ENCODE results near the gene TWF2.

Gene TWF2

DNA sequence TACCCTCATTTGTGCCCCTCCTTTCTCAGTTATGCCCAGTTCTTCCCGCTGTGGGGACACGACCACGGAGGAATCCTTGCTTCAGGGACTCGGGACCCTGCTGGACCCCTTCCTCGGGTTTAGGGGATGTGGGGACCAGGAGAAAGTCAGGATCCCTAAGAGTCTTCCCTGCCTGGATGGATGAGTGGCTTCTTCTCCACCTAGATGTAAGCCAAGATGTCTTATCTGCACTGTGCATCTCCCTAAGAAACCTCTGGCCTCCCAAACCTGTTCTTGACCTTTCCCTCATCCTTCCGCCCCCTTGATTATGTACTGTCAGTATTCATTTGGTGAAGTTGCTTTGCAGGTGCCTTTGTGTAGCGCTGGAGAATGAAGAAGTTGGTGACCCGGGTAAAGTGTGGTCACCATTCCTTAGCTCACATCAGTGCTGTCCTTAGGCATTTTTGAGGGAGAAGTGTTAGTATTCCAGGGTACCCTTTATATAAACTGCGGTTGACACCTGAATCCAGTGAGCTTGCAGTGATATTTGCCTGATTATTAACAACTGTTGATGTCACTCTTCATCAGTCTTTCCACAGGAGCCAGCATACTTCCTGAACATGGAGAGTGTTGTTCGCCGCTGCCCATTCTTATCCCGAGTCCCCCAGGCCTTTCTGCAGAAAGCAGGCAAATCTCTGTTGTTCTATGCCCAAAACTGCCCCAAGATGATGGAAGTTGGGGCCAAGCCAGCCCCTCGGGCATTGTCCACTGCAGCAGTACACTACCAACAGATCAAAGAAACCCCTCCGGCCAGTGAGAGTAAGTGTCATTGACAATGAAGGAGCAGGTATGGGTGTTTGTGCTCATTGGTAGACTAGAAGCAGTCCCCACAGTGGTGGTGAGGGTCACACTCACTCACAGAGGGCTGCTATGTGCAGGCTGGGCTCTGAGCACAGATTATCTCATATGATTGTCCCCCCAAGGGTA, 40.0 kb downstream of the TWF2 start:
- no peak for DNase-seq

DNA sequence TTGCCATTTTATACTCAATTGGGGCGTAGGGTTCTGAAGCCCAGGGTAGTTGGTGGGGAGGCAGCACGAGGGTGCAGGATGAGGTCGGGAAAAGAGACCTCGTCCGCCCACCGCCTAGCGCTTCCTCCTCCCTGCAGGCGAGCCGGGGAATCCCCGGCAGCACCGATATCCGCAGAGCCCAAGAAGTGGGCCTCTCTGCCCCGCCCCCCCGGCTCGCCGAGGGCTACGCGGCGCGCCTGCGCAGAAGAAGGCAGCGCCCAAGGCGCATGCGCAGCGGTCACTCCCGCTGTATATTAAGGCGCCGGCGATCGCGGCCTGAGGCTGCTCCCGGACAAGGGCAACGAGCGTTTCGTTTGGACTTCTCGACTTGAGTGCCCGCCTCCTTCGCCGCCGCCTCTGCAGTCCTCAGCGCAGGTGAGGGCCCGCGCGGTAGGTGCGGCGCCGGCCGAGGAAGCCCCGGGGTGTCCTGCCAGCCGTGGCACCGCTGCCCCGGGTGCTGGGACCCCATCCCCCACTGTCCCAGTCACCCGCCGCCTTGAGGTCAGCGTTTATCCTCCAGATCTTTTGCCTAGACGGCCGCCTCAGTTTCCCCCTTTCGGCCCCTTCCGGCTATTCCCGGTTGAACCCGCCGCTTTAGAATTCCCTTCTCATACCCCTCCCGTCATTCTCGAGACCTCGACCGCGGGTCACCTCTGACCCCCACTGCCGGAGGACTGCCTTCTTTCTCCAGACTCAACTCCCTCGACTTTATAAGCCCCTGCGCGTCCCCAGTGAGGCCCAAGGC, 40.9 kb downstream of the TWF2 start, which contains the start of gene ALAS1:
Gene ALAS1, plus strand, starts transcription at position 319 of the 784 bp plus-strand sequence. CDS start 1,082 bp downstream, outside the sequence.
- DNase-seq = peak; percentile 95

DNA sequence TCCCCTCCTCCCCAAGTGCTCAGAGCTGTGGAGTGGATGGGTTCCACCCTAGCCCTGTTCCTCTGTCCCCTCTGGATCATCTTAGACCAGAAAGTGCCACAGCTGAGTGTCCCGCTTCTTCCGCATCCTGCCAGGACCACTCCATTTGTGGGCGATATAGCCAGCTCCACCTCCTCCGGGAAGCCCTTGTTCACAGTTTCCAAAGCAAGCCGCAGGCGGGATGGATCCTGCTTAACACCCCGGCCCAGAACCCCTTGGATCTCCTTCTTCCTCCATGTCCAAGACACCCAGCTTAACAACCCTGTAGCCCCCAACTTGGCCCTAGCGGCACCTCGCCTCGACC, 41.5 kb downstream of the TWF2 start:
- DNase-seq = no peak

DNA sequence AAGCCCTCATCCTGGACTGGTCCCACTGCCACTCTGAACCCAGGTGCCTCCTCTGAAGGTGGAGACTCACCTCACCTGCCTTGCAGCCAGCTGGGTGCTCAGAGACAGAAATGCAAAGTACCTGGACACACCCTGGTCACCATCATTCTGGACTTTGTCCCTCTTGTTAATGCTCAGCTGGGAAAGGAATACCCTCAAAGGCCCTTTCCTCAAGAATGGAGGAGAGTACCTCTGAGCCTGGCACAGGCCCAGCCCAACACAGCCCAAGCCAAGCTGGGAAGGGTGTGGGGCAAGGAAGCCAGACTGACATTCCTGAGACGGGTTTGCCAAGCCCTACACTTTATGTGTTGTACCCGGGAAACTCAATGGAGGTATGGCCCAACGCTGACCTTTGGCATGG, 42.0 kb downstream of the TWF2 start:
- DNase-seq = no peak

DNA sequence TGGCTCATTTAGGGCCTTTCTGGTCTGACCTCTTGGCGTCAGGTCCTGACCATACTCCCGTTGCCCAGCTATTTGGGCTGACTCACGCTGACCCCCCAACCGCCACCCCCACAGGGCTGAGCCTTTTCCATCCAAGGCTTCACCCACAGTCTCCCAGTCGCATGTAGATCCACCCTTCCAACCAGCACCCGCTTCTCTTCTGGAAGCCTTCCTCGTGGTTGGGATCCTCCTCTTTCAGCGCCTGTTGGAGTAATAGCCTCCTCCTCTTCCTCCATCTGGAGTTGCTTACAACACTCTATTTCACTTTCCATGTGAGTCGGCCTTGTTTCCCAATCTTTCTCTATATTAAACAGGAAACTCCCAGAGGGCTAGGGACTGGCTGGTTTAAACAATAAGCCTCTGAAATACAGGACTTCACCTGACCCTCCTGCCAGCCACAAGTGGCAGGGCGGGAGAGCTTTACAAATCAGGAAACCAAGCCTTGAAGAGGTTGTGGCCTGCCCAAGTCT, 43.1 kb downstream of the TWF2 start:
- no peak for DNase-seq

DNA sequence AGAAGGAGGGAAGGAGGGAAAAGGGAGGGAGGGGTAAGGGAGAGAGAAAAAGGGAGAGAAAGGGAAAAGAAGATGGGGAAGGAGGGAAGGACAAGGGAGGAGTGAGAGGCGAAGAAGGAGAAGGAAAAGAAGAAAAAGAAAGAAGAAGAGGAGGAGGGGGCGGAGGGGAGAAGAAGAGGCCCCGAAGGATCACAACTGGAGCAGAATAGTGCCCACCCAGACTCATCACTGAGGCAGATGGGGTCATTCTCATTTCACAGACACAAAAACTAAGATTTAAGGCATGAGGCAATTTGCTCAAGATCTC, 43.7 kb downstream of the TWF2 start:
- no peak for DNase-seq

DNA sequence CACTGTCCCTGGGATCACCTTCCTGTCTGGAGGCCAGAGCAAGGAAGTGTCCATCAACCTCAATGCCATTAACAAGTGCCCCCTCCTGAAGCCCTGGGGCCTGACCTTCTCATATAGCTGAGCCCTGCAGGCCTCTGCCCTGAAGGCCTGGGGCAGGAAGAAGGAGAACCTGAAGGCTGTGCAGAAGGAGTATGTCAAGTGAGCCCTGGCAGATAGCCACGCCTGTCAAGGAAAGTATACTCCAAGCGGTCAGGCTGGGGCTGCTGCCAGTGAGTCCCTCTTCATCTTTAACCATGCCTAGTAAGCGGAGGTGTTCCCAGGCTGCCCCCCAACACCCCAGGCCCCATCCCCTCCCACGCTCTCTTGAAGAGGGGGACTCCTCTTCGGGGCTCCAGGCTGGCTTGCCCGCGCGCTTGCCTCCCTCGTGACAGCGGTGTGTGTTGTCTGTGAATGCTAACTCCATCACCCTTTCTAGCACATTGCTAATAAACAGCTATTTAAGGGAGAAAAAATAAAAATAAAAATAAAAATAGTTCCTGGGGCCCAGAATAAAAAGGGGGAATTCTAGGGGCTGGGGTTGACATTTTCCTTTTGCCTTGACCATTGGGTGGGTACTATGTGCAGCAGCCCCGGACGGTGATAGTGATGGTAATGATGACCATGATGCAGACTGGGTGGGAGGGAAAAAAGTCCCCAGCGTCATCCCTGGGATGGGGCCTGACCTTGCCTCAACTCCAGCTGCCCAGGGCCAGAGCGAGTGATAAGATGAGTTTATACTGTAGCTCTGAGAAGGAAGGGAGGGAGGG, 44.3 kb downstream of the TWF2 start:
- DNase-seq = no peak

DNA sequence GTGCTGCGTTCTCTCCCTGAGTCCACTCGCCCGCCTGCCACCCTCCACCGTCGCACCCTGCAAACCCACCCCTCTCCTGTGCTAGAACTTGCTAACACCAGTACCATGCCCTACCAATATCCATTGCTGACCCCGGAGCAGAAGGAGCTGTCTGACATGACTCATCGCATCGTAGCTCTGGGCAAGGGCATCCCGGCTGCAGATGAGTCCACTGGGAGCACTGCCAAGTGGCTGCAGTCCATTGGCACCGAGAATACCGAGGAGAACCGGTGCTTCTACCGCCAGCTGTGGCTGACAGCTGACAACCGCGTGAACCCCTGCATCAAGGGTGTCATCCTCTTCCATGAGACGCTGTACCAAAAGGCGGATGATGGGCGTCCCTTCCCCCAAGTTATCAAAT, 45.9 kb downstream of the TWF2 start:
- peak; percentile 34 for DNase-seq

DNA sequence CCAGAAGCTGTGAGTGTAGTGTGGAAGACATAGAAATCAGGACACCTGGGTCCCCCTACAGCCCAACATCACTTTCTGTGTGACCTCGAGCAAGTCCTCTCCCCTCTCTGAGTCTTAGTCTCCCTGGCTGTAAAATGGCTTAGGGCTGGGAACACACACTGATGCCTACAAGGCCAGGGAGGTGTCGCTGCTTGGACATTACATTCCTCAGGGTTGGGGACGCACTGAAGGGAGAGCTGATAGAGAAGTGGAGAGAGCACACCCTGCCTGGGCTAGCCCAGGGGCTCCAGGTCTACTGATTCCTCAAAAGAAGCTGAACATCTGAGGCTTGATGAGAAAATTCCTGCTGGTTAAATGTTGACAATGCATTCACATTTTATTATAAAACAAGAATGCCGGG, 47.3 kb downstream of the TWF2 start:
- DNase-seq = no peak

DNA sequence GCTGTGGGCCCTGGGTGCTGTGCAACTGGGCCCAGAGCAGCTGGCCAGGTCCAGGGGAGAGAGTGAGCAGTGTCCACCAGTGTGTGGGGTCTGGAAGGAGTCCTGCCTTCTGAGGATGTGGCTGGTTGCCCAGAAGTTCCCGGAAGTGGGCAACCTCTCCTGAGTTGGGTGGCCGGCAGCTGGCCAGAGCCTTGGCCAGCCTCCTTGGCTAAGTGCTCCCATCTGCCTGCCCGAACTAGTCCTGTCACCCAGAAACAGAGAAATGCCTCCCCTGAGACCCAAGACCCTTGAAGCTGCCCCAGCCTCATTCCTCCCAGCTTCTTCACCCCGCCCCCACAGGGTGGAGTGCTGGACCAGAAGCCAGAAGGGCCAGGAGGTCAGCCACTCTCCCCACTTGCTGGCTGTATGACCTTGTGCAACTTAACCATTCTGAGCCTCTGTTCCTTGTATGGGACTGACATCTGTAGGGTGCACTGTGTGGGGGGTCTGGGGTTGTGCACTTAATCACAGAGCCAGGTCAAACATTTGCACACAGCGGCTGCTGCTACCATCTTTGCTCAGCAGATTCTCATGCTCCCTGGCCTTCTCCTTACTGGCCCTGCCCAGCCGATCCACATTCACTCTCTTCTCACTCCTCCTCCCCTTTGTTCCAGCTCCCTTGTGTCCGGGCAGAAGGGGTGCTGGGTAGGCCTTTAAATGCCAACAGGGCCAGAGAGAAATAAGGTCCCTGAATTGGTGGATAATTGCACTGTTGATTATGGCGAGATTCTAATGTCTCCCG, 48.5 kb downstream of the TWF2 start:
- DNase-seq = peak; percentile 54

DNA sequence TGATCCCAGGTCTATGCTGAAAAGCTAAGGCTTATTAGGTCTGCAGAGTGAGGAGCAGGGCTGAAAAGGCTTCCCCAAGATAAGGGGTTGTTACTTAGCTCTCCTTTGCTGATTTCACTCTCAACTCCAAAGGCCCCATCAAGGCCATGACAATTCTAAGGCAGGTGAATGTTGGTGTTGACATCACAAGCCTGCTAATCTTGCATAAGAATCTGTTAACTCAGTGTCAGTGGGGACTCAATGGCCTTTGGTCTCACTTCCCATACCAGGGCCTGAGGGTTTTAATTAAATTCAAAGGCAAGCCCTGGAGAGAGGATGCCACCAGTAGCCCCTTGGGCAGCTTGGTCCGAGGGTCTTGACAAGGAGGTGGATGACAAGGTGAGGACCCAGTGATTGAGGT, 50.4 kb downstream of the TWF2 start:
- DNase-seq = no peak

DNA sequence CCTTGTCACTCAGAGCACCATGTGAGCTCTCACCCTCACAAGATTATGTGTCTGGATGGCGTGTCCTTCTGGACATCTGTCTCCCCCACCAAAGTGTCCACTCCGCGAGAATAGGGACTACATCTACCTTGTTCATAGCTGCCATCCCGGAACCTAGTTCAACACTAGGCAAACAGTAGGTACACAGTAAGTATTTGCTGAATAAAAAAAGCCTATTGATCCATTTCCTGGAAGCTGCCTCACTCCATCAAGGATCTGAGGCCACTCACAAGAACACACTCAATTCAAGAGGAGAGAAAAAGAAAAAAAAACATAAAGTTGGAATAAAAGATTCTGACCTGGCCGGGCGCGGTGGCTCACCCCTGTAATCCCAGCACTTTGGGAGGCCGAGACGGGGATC, 52.2 kb downstream of the TWF2 start:
- DNase-seq = no peak

DNA sequence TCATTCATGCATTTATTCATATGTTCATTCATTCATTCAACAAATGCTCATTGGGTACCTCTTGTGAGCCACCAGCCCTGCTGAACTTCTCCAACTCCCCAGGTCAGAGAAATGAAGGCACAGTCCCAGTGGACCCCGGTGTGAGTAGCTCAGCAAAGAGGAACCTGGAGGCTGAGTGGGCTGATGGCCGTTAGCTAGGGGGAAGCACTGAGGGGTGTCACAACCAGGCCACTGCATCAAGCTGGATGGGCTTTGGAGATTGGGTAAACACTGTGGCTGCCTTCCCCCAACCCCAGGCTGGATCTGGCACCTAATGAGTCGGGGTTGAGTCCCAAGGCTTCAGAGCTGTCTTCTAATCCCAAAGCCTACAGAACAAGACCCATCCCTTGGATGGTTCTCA, 53.1 kb downstream of the TWF2 start:
- no peak for DNase-seq

DNA sequence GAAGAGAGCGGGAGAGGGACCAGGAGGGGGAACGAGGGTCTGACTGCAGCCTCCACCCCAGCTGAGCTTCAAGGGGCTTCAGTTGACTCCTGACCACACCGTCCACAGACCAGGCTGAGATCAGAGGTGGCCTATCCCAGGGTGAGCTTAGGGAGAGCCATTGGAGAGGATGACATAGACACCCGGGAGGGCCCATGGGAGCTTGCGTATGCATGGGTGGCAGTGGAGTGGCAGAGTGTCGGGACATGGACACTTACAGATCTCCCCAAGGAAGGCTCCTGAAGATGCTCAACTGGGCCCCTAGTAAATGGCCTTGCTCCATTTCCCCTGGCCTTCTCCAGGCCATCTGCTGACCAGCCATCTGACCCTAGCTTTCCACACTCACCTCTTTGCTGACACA, 53.6 kb downstream of the TWF2 start:
- DNase-seq = no peak

DNA sequence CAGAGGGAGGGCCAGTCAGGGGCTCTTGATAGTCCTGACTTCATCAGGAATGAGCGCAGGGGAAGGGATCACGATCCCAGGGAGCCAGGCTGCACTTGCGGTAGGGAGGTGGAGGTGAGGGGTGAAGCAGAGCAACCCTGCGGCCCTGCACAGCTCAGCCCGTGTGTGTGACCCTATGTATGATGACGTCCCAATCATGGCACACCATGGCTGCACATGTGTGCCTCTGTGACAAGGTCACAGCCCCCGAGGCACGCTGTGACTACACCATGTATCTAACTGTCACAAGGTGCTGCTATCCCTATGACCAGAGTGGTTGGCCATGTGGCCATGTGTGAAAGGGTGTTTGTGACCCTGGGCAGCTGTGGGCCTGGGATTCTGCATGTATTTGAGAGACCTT, 54.3 kb downstream of the TWF2 start:
- DNase-seq = no peak

DNA sequence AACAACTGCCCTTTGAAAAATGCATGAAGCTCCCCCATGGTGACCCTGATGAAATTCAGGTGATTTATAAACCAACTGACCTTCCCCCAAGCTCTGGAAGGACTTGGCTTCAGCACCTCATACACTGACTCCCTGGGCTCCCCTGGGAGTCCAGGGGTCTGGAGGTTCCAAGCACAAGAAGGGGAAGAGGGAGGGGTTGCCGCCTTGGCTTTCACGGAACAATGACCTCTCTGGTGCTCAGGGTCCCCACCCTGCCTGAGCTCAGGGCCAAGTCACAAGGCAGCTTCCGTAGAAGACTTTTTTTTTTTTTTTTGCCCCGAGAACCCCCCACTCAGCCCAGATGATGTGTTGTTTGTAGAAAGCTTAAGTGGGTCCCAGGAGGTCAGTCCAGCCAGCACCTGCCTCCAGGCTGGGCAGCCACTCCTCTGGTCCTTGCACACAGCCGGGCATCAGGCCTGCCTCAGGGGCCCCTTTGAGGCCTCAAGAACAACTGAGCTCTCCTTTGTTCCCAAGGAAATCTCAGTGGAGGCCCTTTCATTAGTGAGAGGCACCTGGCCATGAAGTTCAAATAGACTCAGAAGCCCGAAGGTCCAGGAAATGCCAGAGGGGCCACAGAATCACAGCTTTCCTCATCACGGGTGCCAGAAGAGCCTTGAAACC, 55.0 kb downstream of the TWF2 start:
- DNase-seq = no peak

DNA sequence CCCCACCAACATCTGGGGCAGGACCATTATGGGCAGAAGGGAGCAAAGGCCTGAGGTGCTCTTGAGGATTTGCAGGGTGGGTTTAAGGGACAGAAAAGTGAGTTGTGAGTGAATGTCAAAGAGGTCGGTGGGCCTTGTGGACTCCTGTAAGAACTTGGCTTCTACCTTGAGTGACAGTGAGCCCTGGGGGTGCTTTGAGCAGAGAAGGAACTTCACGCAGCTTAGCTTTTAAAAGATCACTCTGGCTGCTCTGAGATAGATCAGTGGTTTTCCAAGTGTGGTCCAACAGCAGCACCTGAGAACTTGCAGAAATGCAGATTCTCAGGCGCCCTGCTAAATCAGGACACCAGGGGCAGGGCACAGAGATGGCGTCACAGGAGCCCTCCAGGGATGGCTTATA, 56.3 kb downstream of the TWF2 start:
- DNase-seq = no peak

DNA sequence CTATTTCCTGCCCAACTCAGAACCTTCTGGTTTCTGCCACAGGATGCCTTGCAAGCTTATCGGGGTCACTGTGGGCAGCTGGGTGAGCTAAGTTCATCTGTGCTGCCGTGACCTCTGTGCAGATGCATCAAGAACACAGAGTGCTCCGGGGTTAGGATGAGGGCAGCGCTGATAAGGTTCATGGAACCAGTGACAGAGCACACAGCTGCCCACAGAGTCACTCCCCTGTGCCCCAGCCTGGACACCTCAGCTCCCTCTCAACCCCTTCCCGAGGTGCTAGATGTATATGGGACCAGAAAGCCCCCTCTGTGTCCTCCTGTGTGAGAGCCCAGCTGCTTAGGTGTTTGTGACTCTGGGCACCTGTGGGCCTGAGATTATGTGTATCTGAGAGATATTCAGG, 56.8 kb downstream of the TWF2 start:
- DNase-seq = no peak

DNA sequence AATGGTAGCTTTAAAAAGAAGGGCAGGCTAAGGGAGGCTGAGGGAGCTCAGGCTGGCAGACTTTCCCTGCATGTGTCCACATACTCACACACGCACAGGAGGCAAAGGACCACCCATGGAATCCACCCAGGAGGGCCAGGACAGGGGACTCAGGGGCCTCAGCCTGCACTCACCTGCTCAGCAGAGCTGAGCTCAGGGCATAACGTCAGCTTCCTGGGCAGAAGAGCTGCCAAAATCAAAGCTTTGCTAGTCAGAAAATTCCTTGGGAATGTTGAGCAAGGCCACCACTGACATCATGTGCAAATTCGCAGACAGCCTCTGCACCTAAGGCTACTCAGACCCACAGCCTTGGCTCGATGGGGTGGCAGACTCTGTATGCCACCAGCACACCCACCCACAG, 57.4 kb downstream of the TWF2 start:
- DNase-seq = no peak
